ENCODE measurements around the gene KRT6B.
"Not testable (repeated sequence)": the region's sequence is repeated elsewhere in the genome, so short reads cannot be mapped to it uniquely, and the experiment has no call there.

The KRT6B gene

DNA sequence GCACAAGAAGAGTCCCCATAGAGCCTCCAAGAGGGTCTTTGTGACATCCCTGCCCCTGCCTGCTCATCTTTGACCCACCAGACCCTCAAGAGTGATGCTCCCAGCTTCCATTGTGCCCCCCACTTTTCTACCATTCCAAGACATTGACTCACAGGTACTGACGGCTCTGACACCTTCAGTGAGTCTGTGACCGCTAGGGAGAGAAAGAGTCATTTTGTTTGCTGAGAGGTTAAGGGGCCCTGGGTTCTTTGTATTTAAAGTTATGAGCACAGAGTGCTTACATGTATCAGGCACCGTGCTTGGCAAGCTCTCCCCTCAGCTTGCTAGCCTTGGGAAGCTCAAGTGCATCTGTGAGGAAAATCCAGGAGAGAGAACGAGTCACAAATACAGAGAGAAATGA is 38.7 kb downstream of the KRT6B start:
- DNase-seq (ENCODE audit: low read depth in 2 of 2) = no peak

DNA sequence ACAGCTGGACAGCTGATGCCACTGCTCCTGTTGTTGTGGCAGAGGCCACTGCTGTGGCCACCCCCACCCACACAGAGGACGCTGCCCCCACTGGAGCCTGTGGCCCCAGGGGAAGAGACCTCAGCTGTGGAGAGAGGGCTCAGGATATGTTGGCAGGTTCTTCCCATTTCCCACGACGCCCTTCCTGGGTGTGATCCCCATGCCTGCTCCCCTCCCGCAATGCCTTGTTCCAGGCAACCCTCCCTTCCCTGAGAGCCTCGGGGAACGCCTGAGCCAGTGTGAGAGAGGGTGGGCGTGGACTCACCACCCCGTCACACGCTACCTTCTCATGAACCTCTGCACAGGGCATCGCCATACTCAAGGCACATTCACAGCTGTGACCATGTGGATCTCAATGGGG is 40.1 kb downstream of the KRT6B start:
- no peak for DNase-seq (ENCODE audit: low read depth in 2 of 2)

DNA sequence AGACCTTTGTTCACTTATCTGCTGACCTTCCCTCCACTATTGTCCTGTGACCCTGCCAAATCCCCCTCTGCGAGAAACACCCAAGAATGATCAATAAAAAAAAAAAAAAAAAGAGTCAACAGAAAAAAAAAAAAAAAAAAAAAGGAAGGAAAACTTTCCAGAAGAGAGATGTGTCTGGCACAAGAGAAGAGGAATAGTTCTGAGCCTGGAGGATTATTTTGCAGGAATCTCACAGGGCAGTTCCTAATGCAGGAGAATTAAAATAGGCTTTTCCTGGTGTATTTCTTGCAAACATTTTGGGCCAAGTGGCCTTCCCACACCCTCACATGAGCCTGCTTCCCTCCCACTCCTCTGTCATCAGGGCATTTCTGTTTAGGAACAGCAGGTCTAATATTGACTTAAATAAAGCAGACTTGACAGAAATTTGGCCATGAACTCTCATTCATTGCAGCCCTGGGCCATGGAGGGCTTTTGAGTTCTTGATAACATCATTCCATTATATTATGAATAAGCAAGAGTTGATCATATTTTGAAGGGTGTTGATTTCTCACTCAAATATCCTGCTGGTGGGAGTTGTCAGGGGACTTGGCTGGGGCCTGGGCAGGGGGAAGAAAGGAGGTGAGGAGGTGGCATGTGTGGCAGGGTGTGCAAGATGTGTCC is 41.2 kb downstream of the KRT6B start:
- DNase-seq (ENCODE audit: low read depth in 2 of 2) = not testable (repeated sequence)

DNA sequence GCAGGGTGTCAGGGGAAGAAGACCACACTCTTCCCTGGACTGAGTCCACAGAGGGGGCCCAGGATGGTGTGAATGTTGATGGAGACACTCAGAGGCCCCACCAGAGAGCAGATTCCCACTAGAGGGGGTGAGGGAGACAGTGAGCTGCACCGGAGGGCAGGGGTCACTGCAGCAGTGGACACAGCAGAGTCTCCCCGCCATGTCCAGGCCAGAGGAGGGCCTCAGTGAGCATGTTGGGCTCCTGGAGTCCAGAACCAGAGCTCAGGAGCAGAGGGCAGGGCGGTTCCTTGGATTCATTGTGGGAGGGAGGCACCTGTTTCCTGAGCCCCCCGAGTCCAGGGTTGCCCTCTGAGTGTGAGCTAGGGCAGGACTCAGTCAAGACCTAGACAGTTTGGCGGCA is 44.0 kb downstream of the KRT6B start:
- no peak for DNase-seq (ENCODE audit: low read depth in 2 of 2)

DNA sequence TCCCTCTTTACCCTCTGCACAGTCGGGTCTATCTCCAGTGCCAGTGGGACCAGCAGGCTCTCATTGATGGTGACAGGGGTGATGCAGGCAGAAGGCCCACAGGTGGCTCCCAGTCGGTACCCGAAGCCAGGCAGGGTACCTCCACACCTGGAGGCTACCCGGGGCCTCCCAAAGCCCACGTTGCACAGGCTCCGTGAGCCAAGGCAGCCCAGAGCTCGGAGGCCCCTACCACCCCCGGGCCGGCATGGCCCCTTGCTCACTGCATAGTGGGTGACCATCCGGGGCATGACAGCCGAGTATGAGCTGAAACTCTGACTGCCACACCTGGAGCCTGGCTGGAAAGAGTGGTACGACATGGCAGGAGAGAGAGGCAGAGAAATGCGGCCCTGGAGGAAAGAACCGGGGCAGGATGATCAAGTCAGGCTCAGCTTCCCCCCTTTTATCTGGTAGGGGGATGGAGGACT is 46.0 kb downstream of the KRT6B start, which contains the start of gene KRT82:
KRT82 (minus strand) TSS at position 414 of the 464 bp plus-strand sequence; CDS start at position 356, 58 bp downstream.
- no peak for DNase-seq (ENCODE audit: low read depth in 2 of 2)

DNA sequence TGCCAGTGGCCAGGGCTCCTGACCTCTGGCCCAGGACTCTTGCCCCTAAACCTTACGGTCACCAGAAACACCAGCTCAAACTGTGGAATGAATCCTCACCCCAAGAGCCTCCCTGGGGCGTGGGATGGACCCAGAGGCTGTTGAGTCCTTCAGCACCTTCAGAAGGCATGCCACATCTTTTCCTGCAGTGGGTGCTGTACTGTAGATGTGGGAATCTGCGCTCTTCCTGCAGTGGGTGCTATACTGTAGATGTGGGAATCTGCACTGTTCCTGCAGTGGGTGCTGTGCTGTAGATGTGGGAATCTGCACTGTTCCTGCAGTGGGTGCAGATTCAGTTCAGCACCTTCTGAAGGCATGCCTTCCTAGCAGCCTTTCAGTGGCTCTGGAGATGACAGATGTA is 47.0 kb downstream of the KRT6B start:
- no peak for DNase-seq (ENCODE audit: low read depth in 2 of 2)

DNA sequence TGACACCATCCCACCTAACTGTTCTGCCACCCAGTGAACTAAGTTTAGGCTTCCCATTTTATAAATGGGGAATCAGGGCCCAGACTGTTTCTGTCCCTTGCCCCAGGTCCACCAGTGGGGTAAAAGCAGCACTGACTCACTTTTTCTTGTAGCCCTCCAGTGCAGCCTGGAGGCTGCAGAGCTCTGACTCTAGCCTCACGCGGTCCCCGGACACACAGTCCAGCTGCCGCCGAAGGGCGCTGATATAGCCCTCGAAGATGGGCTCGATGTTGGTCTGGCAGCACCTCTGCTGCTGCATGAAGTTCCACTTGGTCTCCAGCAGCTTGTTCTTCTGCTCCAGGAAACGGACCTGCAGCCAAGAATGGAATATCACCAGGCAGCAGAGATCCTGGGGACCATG is 48.4 kb downstream of the KRT6B start:
- no peak for DNase-seq (ENCODE audit: low read depth in 2 of 2)

DNA sequence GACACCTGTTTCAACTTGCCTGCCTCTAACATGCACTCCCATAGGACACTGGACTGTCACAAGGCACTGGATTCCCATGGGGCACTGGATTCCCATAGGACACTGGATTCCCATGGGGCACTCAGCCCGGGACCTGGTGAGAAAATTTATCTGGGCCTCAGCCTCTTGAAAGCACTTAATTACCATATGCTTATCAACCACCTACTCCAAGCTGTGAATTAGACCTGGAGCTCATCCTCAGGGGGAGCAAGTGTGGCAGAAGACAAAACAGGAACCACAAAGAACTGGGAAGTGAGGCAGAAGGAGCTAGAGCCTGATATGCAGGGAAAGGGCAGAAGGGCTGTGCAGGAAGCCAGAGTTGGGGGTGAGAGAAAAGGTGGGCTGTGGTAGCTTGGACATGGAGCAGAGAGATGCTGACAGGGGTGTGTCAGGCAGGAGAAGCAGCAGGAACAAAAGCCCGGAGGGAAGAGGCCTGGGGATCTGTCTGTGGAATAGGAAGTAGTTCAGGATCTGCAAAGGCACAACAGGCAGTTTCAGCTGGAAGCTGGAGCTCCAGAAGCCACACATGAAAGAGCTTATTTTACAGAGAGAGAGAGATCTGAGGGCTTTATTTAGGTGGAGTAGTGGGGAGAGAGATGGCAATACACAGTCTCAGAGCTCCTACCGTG is 48.9 kb downstream of the KRT6B start:
- DNase-seq (ENCODE audit: low read depth in 2 of 2) = no peak

DNA sequence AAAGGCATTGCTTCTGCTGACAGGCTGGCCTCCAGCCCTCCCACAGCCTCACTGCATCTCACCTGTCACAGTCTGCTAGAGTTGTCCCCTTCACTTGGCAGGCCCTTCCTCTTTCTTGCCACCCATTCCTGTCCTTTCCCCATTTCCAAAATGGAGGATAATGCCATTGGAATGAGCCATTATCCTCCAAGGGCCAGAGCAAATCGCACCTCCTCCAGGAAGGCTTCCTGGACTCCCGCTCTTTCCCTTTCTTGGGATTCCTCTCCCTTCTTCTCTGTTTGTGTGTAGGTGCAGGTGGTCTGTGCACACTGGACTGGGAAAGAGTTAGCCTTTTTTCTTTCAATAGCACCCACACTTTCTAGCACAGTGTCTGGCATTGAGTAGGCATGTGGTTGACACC is 49.6 kb downstream of the KRT6B start:
- no peak for DNase-seq (ENCODE audit: low read depth in 2 of 2)

DNA sequence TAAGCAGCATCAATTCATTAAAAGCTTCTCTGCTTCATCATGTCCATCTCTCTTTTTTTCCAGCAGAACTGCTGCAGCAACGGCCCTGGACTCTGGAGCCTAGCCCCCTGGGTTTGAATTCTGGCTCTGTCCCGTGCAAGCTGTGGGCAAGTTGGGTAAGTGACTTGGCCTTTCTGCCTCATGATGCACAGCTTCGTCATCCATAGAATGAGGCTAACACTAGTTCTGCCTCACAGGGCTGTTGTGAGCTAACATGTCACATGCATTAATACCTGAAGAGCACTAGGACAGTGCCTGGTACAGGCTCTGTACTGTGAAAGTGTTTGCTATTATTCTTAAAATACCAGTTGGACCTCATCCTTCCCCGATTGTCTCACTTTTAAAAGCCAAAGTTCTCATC is 50.0 kb downstream of the KRT6B start:
- DNase-seq (ENCODE audit: low read depth in 2 of 2) = no peak

DNA sequence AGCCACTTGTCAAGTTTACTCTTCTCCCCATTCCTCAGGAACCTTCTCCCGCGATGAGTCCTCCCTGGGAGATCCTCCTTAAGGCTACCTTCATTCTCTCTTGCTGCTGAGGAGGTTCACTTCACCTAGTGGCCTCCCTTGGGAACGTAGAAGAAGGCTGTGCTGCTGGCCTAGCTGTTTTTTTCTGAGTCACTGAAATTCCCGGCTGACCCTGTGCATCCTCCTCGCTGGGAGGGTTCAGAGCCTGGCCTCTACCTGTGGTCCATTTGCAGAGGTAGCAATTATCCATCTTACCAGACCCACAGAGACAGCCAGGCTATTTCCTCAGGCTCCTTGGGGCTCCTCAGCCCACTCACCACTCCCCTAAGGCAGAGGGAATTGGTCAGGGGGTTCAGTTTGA is 50.4 kb downstream of the KRT6B start:
- no peak for DNase-seq (ENCODE audit: low read depth in 2 of 2)

DNA sequence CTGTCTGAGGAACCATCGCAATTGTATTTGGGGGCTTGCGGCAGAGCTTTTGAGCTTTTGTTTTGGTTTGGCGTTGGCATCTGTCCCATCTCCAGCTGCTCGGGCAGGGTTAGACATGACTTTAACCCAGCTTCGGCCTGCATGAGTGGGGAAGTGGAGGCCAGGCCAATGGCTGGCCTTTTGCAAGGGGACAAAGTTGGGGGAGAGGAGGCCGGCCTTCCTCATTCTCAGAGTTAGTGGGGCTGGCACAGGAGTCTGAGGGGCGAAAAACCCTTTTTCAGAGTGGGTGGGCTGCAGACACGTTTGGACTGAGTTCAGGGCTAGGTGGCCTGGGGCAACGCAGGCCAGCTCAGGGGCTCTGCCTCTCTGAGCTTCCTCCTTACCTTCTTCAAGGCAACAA is 51.0 kb downstream of the KRT6B start:
- no peak for DNase-seq (ENCODE audit: low read depth in 2 of 2)

DNA sequence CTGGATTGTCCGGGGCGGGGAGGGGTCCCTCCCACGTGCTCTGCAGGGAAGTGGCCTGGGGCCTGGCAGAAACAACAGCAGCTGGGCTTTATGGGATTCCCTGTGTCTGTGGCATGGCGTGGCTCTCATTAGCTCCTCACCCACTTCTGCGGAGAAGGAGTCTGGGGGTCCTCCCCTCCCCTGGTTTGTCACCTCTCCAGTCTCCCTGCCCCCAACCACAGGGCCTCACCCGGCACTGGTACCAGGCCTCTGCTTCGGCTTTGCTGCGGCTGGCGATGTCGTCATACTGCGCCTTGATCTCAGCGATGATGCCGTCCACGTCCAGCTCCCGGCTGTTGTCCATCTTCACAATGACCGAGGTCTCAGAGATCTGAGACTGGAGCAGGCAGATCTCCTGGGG is 52.2 kb downstream of the KRT6B start:
- no peak for DNase-seq (ENCODE audit: low read depth in 2 of 2)

DNA sequence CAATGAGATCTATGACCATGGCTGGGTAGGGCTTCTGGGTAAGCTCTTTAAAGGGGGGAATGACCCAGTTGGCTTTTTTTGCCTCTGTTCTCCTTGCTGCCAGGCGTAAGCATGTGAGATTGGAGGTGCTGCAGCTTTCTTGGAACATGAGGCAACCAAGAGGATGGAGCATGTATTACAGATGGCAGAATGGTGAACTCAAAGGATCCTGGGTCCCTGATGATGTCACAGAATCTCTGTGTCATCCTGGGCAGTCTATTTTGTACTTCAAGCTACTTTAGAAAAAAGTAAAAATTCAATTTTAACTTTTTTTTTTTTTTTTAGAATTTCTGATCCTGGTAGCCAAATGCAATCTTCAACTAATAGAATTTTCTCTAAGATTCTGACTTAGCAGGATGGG is 53.8 kb downstream of the KRT6B start:
- DNase-seq (ENCODE audit: low read depth in 2 of 2) = no peak

DNA sequence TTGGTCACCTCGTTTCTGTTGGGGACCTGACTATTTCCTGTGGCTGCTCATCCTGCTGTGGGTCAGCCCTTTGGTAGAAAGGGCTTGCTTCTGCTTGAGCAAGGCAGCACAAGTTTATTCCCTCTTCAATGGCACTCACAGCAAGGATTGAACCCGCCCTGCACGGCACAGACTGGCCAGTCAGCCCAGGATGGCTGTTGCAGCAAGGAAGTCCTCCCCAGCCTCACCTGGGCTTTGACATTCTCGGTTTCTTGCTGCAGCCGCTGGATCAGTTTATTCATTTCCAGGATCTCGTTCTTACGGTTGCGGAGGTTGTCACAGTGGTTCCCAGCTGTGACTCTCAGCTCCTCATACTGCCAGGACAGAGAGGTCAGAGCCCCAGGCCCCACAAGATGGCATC is 55.3 kb downstream of the KRT6B start:
- no peak for DNase-seq (ENCODE audit: low read depth in 2 of 2)
